Sigmoid colon (tissue), 7 donors: ENCODE measurements around the gene BZW1. TPM values are rescaled to one million over a fixed set of nuclear protein-coding genes. Genes with fewer than 3 reads are reported as not detected.
A peak's percentile ranks its signal among the peaks of the same experiment; 100 is the strongest.
"Not testable (repeated sequence)": the region's sequence is repeated elsewhere in the genome, so short reads cannot be mapped to it uniquely, and the experiment has no call there.

ENCODE experiments used
- DNase-seq: peaks from one replicate; pipeline ENCODE4 v3.0.0-alpha.2; 2019
- H3K27ac ChIP-seq, 4 donors: fragments of 200-600 bp; sonication (generic); one replicate each; pipeline ENCODE4 v1.5.1; 2016 to 2019; ENCODE audit warnings: mild to moderate bottlenecking in 1 of 4
- H3K27me3 ChIP-seq, 3 donors: fragments of 200-600 bp; sonication (generic); one replicate each; pipeline ENCODE4 v1.5.1; 2019; ENCODE audit warnings: mild to moderate bottlenecking in 1 of 3
- H3K36me3 ChIP-seq, 4 donors: fragments of 200-600 bp; sonication (generic); one replicate each; pipeline ENCODE4 v1.5.1; 2016 to 2019
- H3K4me1 ChIP-seq, 4 donors: fragments of 200-600 bp; sonication (generic); one replicate each; pipeline ENCODE4 v1.5.1; 2017 to 2019
- H3K4me3 ChIP-seq, 4 donors: fragments of 200-600 bp; sonication (generic); one replicate each; pipeline ENCODE4 v1.5.1; 2017 to 2019; ENCODE audit warnings: mild to moderate bottlenecking in 2 of 4, moderate library complexity in 1 of 4
- H3K9me3 ChIP-seq, 4 donors: fragments of 200-600 bp in 3 of 4; sonication (generic) in 3 of 4; one replicate each; pipeline versions ENCODE4 v1.5.1 to v1.6.1; 2013 to 2019
- CTCF ChIP-seq, 4 experiments: fragments of 450-650 bp in 3 of 4; fragments of 200-600 bp in 1 of 4; IDR thresholded peaks; one replicate each; pipeline ENCODE4 v1.5.1; 2016 to 2019; ENCODE audit warnings: antibody characterized with exemption in 4 of 4, mild to moderate bottlenecking in 3 of 4, moderate library complexity in 2 of 4
- EP300 ChIP-seq, 4 donors: sonication (generic); formaldehyde crosslinking; IDR thresholded peaks; one replicate each; pipeline ENCODE4 v1.6.1; 2017; ENCODE audit warnings: antibody characterized with exemption in 4 of 4
- POLR2A ChIP-seq, 2 donors: fragments of 450-650 bp; IDR thresholded peaks; one replicate each; pipeline ENCODE4 v1.6.1; 2016; ENCODE audit warnings: antibody characterized with exemption in 2 of 2, mild to moderate bottlenecking in 2 of 2, moderate library complexity in 2 of 2
- POLR2AphosphoS5 ChIP-seq, 4 donors: sonication (generic); formaldehyde crosslinking; IDR thresholded peaks; one replicate each; pipeline ENCODE4 v1.6.1; 2017; ENCODE audit warnings: antibody characterized with exemption in 4 of 4
- WGBS, 2 donors: extraction: QIAGEN DNeasy Blood & Tissue Kit; methylation state at CpG; one replicate each; pipeline ENCODE4 v1.1.7; 2013; 5-methylcytosine and 5-hydroxymethylcytosine counted together
- intact Hi-C: fragments of 100-400 bp; cut with DNase I; formaldehyde crosslinking; loops from one replicate; pipeline ENCODE4 v1.15.1; 2023
- polyA plus RNA-seq, 3 donors: library from polyadenylated mRNA; stranded (reverse); fragments of 200-250 nt; gene quantifications; one replicate each; pipeline ENCODE4 v1.2.3, GENCODE V29; 2013
- total RNA-seq, 4 donors: library from RNA; depleted of rRNA; stranded (reverse); fragments of >200 nt; gene quantifications; one replicate each; pipeline ENCODE4 v1.1.0, GENCODE V29; 2016
- donor health status: healthy with polysubstance abuse.
- donor health status: Bipolar disorder and iron deficiency.
- donor health status: healthy.

The BZW1 gene
- total and polyA plus RNA-seq, 7 donors: 77.9 to 158 (median 111) TPM

- Histone ChIP-seq H3K27me3 (no peaks in the 10 kb centered on the region), H3K4me3 (no peak overlapping the region), H3K9me3 (no peaks in the 10 kb centered on the region), H3K27ac (no peak overlapping the region), H3K4me1 (peaks cover 0 to 17% (median 12%) of the 10 kb centered on the region in 4 donors), H3K36me3 (no peaks in the 10 kb centered on the region)
- no peak for DNase-seq
- WGBS, 2 donors: 89 to 90% methylated on average over 2 of the region's 2 CpGs
- intact Hi-C loops: no loop called here
- TF ChIP-seq EP300 (IDR thresholded peaks at IDR 0.05): no peak
- no peak for TF ChIP-seq POLR2AphosphoS5 (IDR thresholded peaks at IDR 0.05)
Measured at GRCh38 chr2:200800458-200800857, 11.3 kb upstream of the BZW1 start.

- no CpG with 5 or more reads among the region's 1 CpG for WGBS, 2 donors
Measured at GRCh38 chr2:200801431-200801830, 10.3 kb upstream of the BZW1 start.

DNA sequence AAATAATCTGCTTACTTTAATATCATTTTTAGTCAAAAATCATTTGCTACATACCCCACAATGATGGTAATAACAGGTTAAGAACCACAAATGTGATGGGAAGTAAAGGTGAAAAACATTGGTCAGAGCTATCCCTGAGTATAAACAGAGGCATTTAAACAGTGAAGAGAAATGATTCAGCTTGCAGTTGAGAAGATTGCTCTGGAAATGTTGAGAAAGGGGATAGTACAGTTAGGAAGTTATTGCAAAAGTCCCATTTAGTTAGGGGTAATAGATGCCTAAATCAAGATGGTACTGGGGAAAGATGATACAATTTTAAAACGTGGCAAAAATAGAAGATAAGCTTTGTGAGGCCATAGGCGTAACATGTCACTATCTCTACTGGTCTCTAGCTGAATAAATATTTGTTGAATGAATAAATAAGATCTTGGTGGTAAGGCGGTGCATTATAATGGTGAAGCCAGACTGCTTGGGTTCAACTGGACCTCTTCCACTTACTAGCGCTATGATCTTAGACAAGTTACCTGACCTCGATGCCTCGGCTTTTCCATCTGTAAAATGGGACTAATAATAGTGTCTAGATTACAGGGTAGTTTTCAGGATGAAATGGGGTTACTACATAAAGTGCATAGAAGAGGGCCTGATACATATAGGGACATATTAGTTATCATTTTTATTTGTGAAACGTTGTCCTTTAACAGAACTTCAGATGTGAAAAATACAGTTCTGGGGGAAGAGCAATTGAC lies 2.0 kb upstream of the BZW1 start:
- Histone ChIP-seq H3K9me3 (no peaks in the 10 kb centered on the region), H3K27ac (peak overlapping the region; percentile 99 to 100 (median 100)), H3K4me1 (peaks cover 0 to 32% (median 29%) of the 10 kb centered on the region in 4 donors), H3K4me3 (no peak overlapping the region), H3K36me3 (peaks cover 0 to 14% (median 2%) of the 10 kb centered on the region in 4 donors), H3K27me3 (no peaks in the 10 kb centered on the region)
- no peak for TF ChIP-seq POLR2AphosphoS5 (IDR thresholded peaks at IDR 0.05)
- no peak for TF ChIP-seq POLR2A (IDR thresholded peaks at IDR 0.05)
- TF ChIP-seq CTCF (IDR thresholded peaks at IDR 0.05): no peak
- no peak for TF ChIP-seq EP300 (IDR thresholded peaks at IDR 0.05)
- intact Hi-C loops: loop anchor here (5.0 kb wide), 2 partner anchors 263 to 282 kb away; partner anchors contain the start of genes HYCC2, NDUFB3 and SGO2
- no peak for DNase-seq
- 70 to 85% methylated on average over 7 of the region's 7 CpGs for WGBS, 2 donors

More at GRCh38 chr2:200801431-200801830, 10.3 kb upstream of the BZW1 start:
- H3K27me3 ChIP-seq, H3K4me3 ChIP-seq, H3K27ac ChIP-seq, H3K36me3 ChIP-seq, H3K9me3 ChIP-seq, intact Hi-C loops, DNase-seq: not testable (repeated sequence)
- peaks cover 0 to 15% (median 12%) of the 10 kb centered on the region in 4 donors for H3K4me1 ChIP-seq

- DNase-seq: no peak
- Histone ChIP-seq H3K36me3 (peaks cover 0 to 21% (median 7%) of the 10 kb centered on the region in 4 donors), H3K9me3 (no peaks in the 10 kb centered on the region), H3K4me1 (peaks cover 0 to 38% (median 35%) of the 10 kb centered on the region in 4 donors), H3K27me3 (no peaks in the 10 kb centered on the region), H3K4me3 (peak overlapping the region; percentile 76 to 99 (median 98)), H3K27ac (peak overlapping the region; percentile 99 to 100 (median 100))
- TF ChIP-seq POLR2AphosphoS5 (IDR thresholded peaks at IDR 0.05) (peak in 1 of 4 donors; percentile 11), EP300 (IDR thresholded peaks at IDR 0.05) (no peak), POLR2A (IDR thresholded peaks at IDR 0.05) (no peak), CTCF (IDR thresholded peaks at IDR 0.05) (no peak)
- intact Hi-C loops: loop anchor here (5.0 kb wide), 2 partner anchors 262 to 283 kb away; partner anchors contain the start of genes HYCC2, NDUFB3 and SGO2
- WGBS, 2 donors: 16 to 43% methylated on average over 6 of the region's 6 CpGs
Measured at GRCh38 chr2:200810252-200810997, 1.3 kb upstream of the BZW1 start.

DNA sequence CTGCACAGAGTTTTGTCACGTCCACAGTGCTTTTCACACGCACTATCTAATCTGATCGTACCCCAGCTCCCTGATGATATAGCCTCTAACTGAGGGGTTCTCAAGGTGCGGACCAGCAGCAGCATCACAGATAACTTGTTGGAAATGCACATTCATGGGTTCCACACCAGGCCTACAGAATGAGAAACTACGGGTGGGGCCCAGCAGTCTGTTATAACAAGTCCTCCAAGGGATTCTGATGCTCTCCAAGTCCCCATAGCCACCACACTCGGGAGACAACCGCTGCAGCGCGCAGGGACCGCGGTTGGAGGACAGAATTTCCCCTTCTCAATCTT lies 745 bp upstream of the BZW1 start:
- DNase-seq: no peak
- WGBS, 2 donors: 4 to 8% methylated on average over 11 of the region's 11 CpGs
- TF ChIP-seq EP300 (IDR thresholded peaks at IDR 0.05) (no peak), CTCF (IDR thresholded peaks at IDR 0.05) (no peak)
- H3K36me3 ChIP-seq: peaks cover 0 to 26% (median 12%) of the 10 kb centered on the region in 4 donors
- no peaks in the 10 kb centered on the region for H3K27me3 ChIP-seq
- H3K9me3 ChIP-seq: no peaks in the 10 kb centered on the region
- H3K4me1 ChIP-seq: peaks cover 0 to 38% (median 35%) of the 10 kb centered on the region in 4 donors
- intact Hi-C loops: loop anchor here (5.0 kb wide), 2 partner anchors 261 to 284 kb away; partner anchors contain the start of genes HYCC2, NDUFB3 and SGO2
- H3K4me3 ChIP-seq: peak overlapping the region; percentile 76 to 99 (median 98)
- H3K27ac ChIP-seq: peak overlapping the region; percentile 99 to 100 (median 100)
